Limb (tissue), 2 donors: ENCODE results near the gene CNGB1.
"Not testable (repeated sequence)": the region's sequence is repeated elsewhere in the genome, so short reads cannot be mapped to it uniquely, and the experiment has no call there.

Source experiments
- DNase-seq, 2 donors: peaks; one replicate each; pipeline ENCODE4 v3.0.0-alpha.2; 2016; ENCODE audit errors: extremely low spot score in 2 of 2

The CNGB1 gene

DNA sequence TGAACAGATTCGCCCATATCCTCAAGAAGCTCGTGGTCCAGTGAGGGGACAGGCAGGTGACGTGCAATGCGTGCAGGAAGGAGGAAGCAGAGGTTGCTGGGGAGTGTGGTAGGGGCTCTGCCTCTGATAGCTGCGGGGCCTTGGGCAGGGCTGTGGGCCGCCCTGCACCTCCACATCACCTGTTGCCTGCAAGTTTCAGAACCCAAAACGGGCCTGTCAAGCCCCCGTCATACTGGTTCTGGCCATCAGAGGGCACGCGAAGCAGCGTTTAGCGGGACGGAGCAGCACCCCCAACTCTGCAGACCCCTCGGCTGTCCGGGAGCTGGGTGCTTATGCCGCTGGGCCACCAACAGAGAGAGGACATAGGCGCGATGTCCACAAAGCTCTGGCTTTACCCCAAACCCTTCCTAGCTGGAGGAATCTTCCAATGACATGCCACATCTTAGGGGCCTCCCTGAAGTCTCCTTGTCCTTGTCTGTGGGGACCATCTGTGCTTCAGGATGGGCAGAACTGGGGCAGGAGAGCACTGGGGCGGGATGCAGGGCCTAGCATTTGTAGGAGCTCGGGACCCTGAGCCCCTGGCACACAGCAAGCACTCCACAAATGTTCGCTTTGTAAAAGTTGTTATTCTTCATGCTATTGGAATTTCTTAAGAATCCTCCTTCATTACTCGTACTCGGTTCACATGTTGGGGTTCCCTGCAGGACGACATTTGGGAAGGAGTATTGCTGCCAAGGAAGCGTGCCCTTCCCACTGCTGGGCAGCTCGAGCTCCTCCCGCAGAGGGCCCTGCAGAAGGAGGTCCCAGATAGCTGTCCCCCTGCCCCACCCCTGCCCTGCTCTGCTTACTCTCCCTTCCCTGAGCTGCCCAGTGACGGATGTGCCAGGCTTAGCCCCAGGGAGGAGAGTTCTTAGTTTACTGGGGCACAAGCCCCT, 64.3 kb downstream of the CNGB1 start:
- no peak for DNase-seq

DNA sequence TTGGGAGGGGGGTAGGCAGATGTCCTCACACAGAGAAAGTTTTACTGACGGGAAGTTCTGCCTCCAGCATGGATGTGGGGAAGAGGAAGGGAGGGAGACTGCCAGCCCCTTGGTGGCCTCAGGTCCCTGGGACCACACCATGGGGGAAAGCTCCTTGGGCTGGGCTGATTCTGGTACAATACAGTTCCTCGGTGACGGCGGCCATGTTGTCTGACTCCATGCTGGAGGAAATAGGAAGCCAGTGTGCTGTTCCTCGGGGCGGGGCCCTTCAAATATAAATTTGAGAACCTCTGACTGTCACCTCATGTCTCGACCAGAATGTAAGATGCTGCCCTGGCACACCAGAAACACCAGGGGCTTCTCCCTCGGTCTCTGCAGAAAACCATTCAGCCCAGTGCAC, 66.8 kb downstream of the CNGB1 start:
- DNase-seq: no peak

DNA sequence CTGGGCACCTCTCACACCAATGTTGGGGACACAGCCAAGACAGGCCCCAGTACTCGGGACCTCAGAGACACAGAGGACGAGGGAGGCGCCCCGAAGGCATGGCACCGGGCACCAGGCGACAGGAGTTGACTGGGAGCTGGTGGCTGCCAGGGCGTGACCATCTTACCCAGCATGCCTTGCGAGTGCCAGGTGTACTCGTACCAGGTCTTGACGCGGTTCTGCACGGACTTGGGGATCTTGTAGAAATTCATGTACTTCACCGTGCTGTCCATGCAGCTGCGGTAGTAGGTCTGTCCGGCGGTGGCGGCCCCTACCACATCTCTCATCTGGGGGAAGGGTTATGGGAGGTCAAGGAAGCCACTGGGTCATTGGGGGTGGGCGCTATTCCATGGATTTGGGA, 67.3 kb downstream of the CNGB1 start:
- no peak for DNase-seq

DNA sequence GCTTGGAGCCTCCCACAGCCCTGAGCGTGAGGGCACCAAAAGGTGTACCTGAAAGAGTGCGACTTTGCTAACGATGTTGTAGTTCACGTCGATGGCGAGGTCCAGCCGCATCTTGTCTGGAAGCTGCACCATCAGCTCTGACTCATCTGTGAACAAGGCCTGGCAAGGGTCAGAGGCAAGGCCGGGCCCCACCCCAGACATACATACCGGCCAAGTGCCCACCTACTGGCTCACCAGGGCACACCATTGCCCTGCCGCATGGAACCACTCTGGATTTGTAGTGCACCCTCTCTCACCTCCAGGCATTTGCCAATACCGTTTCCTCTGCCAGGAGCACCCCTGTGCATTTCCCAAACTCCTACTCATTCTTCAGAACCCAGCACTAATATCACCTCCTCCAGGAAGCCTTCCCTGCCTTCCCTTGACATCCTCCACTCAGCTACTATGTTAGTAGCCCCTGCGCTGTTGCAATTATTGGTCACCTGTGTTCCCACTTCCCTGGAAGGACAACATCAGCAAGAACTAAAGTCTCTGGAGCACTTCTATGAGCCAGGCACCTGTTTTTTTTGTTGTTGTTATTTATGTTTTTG, 69.4 kb downstream of the CNGB1 start:
- DNase-seq: no peak

DNA sequence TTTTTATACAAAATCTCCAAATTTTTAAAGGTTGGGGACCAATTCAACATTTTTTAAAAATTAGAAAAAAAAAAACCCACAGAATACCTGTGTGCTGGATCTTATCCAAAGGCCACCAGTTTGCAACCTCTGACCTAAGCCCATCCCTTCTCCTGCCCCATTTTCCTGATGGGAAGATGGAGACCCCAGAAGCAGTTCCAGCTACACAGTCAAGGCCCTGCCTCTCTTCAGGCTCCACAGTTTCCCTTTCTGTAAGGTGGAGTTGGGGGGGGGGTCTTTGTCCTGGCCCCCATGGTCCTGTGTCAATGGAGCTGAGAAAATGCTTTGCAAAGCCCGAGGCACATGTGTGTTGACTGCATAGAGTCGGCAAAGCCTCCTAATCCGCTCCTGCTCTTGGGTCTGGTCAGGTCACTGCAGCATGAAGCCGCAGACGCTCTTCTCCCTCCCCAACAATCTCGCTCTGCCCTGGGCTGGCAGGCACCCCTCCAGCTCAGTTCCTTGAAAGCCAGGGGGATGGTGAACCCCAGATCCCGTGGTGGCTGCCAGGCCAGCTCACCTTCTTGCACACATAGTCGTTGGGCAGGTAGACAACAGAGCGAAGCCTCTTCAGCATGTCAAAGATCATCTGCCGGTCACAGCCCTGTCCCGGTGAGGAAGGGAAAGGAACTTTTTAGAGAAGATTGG, 70.0 kb downstream of the CNGB1 start:
- DNase-seq: no peak

DNA sequence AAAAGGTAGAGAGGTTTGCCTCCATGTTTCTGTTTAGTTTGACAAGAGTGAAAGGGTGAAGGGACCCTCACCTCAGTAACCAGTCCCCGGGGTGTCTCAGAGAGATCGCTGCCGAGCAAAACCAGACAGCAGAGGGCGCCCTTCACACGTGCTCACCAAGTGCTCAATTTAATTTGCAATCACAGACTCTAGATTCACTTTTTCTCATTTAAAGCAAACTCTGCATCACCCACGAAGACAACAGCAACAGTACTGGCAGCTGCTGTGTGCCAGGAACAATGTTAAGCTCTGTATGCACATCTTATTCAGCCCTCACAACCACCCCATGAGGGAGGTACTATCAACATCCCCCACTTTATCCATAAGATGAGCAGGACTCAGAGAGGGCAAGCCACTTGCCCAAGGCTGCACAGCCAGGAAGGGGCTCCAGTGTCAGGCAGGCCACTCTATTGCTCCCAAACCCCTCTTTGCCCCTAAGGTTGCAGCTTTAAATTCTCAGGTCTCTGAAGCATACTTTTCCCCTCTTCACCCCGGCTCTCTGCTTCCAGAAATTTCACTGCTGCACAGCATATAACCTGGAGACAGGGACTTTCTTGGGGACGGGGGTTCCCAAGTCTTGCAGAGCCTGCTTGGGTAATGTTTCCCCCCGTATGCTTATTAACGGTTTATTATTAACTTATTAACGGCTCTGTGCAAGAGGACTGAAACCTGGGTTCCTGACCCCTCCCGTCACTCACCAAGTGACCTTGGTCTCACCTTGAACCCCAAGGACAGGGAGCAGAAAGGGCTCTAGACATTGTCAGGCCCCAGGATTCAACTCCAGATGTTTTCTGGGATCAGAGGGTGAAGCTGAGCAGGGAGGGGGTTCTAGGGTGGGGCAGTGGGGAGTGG, 70.9 kb downstream of the CNGB1 start:
- peak; percentile 45 to 81 for DNase-seq

DNA sequence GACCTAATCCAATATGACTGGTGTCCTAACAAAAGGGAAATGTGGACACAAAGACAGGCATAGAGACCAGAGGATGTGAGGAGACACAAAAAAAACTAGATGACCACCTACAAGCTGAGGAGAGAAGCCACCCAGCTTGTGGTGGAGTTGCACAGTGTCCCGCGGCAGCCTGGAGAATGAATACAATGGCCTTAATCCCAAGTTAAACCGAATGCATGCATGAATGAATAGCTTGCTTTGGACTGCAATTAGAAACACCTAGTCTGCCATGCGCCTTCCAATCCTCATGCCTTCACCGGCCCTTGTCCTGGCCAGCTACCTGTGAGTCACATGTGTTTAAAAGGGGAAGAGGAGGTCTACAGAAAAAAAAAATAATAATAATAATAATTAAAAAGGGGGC, 72.0 kb downstream of the CNGB1 start:
- DNase-seq: no peak

DNA sequence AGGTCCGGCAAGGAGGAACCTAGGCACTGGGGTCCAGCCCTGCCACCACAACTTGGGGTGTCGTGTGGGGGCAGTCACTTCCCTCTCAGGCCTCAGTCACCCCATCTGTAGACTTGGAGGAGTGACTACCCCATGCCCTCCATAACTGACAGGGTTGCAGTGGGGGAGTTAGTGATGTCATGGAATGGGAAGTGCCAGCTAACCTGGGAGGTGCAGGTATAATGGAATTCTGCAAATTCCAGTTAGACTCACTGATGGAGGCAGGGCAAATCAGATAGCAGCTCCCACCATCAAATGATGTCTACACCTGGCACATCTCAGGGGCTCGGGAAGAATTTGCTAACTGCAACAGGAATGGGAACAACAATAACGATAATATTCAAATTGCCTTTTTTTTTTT, 72.9 kb downstream of the CNGB1 start:
- no peak for DNase-seq

DNA sequence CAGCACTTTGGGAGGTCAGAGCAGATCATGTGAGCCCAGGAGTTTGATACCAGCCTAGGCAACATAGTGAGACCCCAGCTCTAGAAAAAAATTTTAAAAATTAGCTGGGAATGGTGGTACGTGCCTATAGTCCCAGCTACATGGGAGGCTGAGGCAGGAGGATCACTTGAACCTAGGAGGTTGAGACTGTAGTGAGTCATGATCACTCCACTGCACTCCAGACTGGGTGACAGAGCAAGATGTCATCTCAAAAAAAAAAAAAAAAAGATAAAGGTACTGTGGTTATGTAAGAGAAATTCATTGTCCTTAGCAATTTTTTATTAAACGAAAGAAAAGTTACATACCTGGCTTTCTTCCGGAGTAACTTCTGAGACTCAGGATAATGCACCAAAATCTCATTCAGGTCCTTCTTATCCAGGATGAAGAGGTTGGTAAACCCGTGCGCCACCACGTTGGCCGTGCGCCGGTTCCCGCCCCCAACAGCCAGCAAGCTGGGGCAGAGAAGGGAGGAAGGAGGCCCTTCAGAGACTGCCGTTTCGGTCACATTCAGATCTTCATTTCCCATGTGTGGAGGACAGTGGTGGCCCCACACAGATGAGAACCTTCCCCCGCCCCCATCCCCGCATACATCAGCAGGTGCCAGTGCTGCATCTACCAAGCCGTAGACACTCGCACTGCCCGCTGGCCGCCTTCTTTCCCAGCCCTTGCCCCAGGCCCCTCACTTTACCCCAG, 73.7 kb downstream of the CNGB1 start:
- no peak for DNase-seq

DNA sequence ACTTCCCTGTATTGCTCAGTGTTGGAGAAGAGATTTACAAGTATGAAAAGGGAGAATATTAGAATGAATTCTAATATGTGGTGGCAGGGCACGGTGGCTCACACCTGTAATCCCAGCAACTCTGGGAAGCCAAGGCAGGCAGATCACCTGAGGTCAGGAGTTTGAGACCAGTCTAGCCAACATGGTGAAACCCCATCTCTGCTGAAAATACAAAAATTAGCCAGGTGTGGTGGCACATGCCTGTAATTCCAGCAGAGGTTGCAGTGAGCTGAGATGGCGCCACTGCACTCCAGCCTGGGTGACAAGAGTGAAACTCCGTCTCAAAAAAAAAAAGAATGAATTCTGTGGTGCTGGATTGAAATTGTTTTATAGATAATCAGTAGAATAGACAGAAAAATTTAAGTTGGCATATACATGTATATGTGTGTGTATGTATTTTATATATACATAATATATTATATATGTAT, 75.8 kb downstream of the CNGB1 start:
- DNase-seq: not testable (repeated sequence)

DNA sequence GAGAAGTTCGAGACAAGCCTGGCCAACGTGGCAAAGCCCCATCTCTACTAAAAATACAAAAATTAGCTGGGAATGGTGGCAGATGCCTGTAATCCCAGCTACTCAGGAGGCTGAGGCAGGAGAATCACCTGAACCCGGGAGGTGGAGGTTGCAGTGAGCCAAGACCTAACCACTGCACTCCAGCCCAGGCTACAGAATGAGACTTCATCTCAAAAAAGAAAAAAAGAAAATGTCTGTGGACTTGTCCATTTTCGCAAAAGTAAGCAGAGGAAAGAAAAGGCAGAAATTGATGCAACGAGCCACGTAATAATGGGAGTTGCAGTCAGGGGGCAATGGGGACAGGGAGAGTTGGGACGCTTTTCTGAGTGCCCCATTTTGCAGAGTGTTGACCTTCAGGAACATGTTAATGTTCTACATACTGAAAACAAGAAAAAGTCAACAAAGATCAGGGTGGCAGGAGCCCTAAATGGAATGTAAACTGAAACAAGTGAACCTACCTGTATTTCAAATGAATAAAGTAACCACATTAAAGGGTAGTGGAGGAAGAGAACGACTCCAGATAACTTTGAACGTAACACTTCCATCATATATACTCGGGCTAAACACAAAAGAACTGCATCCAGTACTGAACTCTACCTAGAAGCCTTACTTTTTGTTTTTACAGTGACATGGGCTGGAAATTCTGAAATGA, 76.4 kb downstream of the CNGB1 start:
- DNase-seq: no peak

DNA sequence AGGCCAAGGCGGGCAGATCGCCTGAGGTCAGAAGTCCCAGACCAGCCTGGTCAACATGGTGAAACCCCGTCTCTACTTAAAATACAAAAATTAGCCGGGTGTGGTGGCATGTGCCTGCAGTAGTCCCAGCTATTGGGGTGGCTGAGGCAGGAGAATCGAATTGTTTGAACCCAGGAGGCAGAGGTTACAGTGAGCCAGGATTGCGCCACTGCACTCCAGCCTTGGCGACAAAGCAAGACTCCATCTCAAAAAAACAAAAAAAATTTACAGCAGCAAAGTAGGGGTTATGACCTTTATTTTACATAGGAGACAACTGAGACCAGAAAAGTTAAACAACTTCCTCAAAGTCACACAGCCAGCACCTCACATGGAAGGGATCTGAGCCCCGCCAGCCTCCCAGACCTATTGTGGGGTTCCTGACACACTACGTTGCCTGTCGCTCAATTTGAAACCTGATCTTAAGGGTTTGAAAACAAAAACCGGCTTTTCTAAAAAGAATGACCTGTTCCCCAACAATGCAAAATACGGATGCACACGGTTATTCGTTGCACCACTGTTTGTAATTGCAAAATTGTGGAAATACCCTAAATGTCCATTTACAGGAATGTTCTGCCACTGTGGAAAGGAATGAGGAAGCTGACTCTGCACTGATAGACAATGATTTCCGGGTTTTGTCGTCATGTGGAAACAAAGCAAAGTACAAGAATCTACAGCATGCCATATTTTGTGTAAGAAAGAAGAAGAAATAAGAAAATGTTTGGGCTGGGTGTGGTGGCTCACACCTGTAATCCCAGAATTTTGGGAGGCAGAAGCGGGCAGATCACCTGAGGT, 77.2 kb downstream of the CNGB1 start:
- no peak for DNase-seq

DNA sequence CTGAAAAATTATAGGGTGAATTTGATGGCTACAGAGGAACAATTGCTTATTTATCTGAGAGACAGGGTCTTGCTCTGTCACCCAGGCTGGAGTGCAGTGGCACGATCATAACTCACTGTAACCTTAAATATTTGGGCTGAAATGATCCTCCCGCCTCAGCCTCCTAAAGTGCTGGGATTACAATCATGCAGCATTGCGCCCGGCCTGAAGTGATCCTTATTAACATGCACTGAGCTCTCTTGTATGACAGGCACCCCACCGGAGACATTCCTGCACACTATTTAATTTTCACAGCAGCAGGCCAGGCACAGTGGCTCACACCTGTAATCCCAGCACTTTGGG, 77.7 kb downstream of the CNGB1 start:
- no peak for DNase-seq

DNA sequence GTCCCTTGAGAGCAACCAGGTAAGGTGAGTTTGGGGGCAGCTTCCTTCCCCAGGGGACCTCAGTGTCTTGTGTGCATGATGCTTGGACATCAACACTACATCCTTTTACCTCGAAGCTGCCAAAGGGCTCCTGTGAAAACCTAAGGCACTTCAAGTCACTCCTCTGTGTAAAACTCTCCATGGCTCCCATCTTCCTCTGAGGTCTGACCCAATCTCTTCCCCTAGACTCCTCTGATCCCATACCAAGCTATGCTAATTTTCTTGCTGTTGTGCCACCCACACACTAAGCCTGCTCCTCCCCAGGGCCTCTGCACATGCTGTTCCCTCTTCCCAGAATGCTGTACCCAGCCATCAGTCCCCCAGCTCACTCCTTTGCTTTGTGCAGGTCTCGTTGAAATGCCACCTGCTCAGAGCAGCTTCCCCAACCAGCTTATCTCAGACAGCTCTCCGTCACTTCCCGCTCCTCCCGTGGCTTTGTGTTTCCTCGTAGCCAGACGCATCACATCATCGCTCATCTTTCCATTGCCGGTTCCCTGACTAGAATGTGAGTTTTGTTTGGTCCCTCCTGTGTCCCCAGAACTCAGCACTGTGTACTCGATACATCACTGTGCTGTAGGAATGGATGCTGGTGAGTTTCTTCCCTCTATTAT, 78.4 kb downstream of the CNGB1 start:
- DNase-seq: no peak

DNA sequence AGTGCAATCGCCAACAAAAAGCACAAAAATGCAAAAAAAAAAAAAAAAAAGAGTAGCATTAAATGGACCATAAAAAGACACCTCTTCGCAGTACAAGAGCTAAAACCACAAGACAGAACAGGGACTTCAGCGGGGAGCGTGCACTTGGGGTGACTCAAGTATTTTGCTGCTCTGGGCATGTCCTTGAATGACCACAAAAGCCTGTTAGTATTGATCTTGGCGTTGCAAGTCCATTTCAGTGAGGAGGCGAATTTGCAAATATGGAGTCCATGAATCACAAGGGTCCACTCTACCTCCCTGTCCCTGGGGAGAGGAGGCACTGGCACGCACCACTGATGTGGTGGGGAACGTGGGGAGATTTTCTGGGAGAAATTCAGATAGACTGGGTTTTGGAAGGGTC, 78.9 kb downstream of the CNGB1 start:
- DNase-seq: no peak

DNA sequence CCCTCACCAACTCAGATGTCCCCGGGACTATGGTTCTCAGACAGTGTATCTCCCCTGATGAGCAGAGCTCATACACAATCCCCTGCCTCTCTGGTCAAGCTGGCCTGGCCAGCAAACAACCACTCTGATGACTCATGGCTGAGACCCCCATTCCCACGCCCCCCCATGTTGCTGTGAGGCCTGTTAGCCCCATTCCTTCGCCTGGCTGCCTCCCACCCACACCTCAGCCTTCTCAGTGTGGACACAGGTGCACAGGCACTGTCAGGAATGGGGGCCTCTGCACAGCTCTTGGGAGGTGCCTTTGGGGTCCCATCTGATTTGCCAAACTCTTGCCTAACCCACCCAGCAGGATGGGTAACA, 80.2 kb downstream of the CNGB1 start:
- no peak for DNase-seq

DNA sequence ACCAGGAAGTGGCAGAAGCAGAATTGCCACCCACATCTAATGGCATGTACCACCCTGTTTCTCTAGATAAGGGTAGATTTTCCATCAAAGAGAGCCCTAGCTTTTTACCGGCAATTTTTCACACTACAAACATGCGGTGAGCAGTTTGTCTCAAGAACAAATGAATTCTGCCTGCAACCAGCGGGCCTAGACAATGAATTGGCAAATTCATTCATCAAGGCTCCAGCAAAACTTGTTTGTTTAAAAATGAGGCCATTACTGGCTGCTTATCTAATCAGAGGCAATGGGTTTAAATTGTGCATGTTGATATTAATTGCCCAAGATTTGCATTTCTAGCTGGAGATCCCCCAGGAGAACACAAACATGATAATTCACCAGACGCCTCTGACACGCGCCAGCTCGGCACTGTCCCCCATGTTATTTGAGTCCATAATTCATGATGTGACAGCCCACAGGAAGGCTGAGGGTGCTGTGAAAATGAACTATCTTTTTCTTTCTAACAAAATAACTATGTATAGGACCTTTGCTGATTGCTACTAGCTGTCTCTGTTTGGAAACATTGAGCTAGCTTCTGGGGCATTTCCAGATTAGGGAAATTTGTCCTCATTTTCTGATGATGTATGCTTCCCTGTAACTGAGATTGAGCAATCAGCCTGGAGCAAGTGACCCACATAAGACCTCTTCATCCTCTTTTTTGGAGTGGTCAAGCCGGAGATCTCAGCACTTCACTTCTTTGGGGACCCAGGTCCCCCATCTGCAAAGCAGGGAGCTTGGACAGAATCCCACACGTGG, 80.8 kb downstream of the CNGB1 start:
- DNase-seq: no peak

DNA sequence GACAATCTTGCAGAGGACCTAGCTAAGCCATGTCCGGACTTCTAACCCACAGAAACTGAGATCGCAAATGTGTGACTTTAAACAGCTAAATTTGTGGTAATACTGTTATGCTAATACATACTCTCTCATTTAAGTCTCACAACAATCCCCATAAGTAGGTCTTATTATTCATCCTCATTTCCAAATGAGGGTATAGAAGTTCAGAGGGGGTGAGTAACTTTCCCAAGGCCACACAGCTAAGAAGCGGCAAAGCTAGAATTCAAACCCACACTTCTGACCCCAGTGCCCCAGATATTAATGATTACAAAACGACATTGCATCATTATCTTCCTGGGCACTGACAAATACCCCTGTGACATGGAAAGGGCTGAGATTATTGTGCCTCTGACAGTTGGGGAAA, 81.4 kb downstream of the CNGB1 start:
- no peak for DNase-seq
